Colonic mucosa (tissue), 4 donors: ENCODE data around the gene BCAS2. TPM values are rescaled to one million over a fixed set of nuclear protein-coding genes. Genes with fewer than 3 reads are reported as not detected.

ENCODE experiments used
- DNase-seq: peaks from one replicate; pipeline ENCODE4 v3.0.0-alpha.2; 2020
- H3K27ac ChIP-seq: fragments of 200-600 bp; one replicate; pipeline ENCODE4 v1.8.0; 2021
- H3K27me3 ChIP-seq: fragments of 200-600 bp; one replicate; pipeline ENCODE4 v1.8.0; 2021
- H3K36me3 ChIP-seq: fragments of 200-600 bp; one replicate; pipeline ENCODE4 v1.8.0; 2021
- H3K4me1 ChIP-seq: fragments of 200-600 bp; one replicate; pipeline ENCODE4 v1.8.0; 2021; ENCODE audit warnings: mild to moderate bottlenecking
- H3K4me3 ChIP-seq: fragments of 200-600 bp; one replicate; pipeline ENCODE4 v1.8.0; 2021
- H3K9ac ChIP-seq, 2 donors: one replicate each; pipeline ENCODE4 v1.7.0; 2013; ENCODE audit warnings: control low read depth in 2 of 2, low read depth in 2 of 2, low read length in 2 of 2
- H3K9me3 ChIP-seq: fragments of 200-600 bp; one replicate; pipeline ENCODE4 v1.8.0; 2021
- intact Hi-C: fragments of 100-400 bp; cut with DNase I; formaldehyde crosslinking; loops from one replicate; pipeline ENCODE4 v1.14.1; 2022
- total RNA-seq, 2 donors: library from RNA; stranded (reverse); fragmentation: NEBNext Ultra II Directional in 1 of 2; extraction: Animal tissue kit (Norgen Biotek cat#: 25700) in 1 of 2; gene quantifications; one replicate each; pipeline ENCODE4 v1.2.1, GENCODE V29; 2021
- TF ChIP-seq, protein P1 (sequence below): fragments of 200-600 bp; IDR thresholded peaks from one replicate; pipeline ENCODE4 v1.8.0; 2022; ENCODE audit warnings: antibody characterized with exemption, mild to moderate bottlenecking
- donor health status: healthy.
- donor health status: DM: no; HTN: no; CAD: no.
- donor health status: DM: no; HTN: no; CAD: no.

BCAS2 gene
- 10 to 100 TPM; 31.7 to 37.0 TPM for total RNA-seq

- H3K27ac ChIP-seq = peak within 1 kb of the TSS; percentile 54
- intact Hi-C loops = no loop called here
Observed at GRCh38 chr1:114581335-114582287, at the start of gene BCAS2. TSS of gene BCAS2 (minus strand) at chr1:114581615. CDS start at chr1:114581591, 24 bp downstream.

DNA sequence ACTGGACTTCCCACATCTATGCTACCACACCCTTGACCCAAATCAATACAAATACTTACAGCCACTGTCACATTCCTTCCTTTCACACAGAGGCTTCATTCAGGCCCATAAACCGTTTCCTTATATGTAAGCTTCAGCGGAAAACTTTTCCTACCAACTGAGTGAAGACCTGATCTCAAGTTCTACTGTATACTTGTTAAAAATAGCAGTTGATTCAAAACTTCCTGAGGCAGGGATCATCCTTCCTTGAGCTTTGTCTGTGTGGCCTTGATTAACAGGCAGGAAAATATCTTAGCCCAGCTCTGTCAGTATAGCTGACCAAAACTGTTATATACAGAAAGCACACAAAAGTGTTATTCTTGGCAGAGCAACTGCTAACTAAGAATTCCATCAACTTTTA, 45.7 kb upstream of the BCAS2 start:
- Histone ChIP-seq H3K4me1 (no peaks in the 10 kb centered on the region), H3K27me3 (no peaks in the 10 kb centered on the region), H3K4me3 (no peak overlapping the region)

More at GRCh38 chr1:114581335-114582287, at the start of gene BCAS2:
- Histone ChIP-seq H3K4me3 (peak within 1 kb of the TSS; percentile 48), H3K4me1 (peaks cover 6% of the 10 kb centered on the region), H3K27me3 (no peaks in the 10 kb centered on the region), H3K9ac (peak within 1 kb of the TSS; percentile 66 to 96), H3K9me3 (no peaks in the 10 kb centered on the region), H3K36me3 (no peaks in the 10 kb centered on the region)
- TF ChIP-seq, protein P1, sequence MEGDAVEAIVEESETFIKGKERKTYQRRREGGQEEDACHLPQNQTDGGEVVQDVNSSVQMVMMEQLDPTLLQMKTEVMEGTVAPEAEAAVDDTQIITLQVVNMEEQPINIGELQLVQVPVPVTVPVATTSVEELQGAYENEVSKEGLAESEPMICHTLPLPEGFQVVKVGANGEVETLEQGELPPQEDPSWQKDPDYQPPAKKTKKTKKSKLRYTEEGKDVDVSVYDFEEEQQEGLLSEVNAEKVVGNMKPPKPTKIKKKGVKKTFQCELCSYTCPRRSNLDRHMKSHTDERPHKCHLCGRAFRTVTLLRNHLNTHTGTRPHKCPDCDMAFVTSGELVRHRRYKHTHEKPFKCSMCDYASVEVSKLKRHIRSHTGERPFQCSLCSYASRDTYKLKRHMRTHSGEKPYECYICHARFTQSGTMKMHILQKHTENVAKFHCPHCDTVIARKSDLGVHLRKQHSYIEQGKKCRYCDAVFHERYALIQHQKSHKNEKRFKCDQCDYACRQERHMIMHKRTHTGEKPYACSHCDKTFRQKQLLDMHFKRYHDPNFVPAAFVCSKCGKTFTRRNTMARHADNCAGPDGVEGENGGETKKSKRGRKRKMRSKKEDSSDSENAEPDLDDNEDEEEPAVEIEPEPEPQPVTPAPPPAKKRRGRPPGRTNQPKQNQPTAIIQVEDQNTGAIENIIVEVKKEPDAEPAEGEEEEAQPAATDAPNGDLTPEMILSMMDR = no peak
- peak; percentile 97 for DNase-seq

GRCh38 chr1:114623364-114623763, 41.9 kb upstream of the BCAS2 start:
- no peak overlapping the region for H3K9ac ChIP-seq
- TF ChIP-seq, protein P1 = no peak
- no peak overlapping the region for H3K27ac ChIP-seq
- H3K27me3 ChIP-seq = no peaks in the 10 kb centered on the region
- no peak for DNase-seq
- intact Hi-C loops = no loop called here
- no peak overlapping the region for H3K4me3 ChIP-seq
- no peaks in the 10 kb centered on the region for H3K36me3 ChIP-seq
- H3K9me3 ChIP-seq = no peaks in the 10 kb centered on the region
- H3K4me1 ChIP-seq = no peaks in the 10 kb centered on the region

More for the DNA sequence above, 45.7 kb upstream of the BCAS2 start:
- H3K9me3 ChIP-seq = no peaks in the 10 kb centered on the region
- H3K9ac ChIP-seq = no peak overlapping the region
- no peak for DNase-seq
- TF ChIP-seq, protein P1 = no peak
- no peak overlapping the region for H3K27ac ChIP-seq
- no peaks in the 10 kb centered on the region for H3K36me3 ChIP-seq
- intact Hi-C loops = no loop called here

DNA sequence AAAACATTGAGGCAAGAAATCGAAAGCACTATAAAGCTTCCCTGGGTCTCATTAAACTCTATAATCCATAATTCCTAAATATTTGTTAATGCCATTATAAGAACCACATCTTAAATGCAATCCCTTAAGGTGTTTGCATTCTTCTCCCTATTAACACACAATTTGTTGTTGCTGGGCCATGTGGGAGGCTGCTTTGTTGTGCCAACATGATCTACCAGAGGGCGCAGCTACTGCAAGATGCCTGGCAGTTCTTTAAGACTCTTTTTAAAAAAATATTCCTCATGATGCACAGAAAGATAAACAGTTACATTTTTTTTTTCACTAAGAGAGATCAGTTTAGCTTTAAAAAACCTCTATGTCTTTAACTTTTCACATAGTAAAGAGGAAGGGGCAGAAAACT, 39.0 kb upstream of the BCAS2 start:
- Histone ChIP-seq H3K36me3 (no peaks in the 10 kb centered on the region), H3K9me3 (no peaks in the 10 kb centered on the region), H3K4me1 (no peaks in the 10 kb centered on the region), H3K9ac (no peak overlapping the region), H3K27ac (no peak overlapping the region), H3K4me3 (no peak overlapping the region), H3K27me3 (no peaks in the 10 kb centered on the region)
- TF ChIP-seq, protein P1 = no peak
- DNase-seq = no peak
- intact Hi-C loops = no loop called here

DNA sequence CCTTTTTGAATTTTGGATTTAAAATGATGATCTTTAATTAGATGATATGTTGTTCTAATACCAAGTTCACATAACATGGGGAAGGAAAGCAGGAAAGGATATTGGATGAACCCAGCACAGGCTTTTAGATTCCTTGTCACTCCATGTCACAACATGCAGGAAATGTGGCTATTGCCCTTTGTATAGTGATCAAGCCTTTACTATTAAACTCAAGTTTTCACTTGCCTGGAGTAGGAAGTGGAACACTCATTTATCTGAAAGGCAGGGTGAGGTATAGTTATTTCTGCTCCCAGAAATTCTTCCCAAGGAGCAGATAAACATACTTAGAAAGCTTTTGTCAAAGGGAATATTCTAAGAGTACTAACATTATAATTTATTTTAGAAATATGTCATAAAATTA, 37.2 kb upstream of the BCAS2 start:
- no peaks in the 10 kb centered on the region for H3K27me3 ChIP-seq
- no peak for DNase-seq
- no peaks in the 10 kb centered on the region for H3K36me3 ChIP-seq
- intact Hi-C loops = no loop called here
- no peak overlapping the region for H3K27ac ChIP-seq
- no peak overlapping the region for H3K4me3 ChIP-seq
- H3K9ac ChIP-seq = no peak overlapping the region
- no peaks in the 10 kb centered on the region for H3K4me1 ChIP-seq
- TF ChIP-seq, protein P1 = no peak
- H3K9me3 ChIP-seq = no peaks in the 10 kb centered on the region
